Astrocyte (in vitro differentiated cells and primary cell): Measurements from ENCODE around the gene PITPNM3. TPM values are rescaled to one million over a fixed set of nuclear protein-coding genes. Genes with fewer than 3 reads are reported as not detected.

Experiments used
- DNase-seq: peaks from one replicate; pipeline ENCODE4 v3.0.0-alpha.2; 2010; ENCODE audit warnings: low read depth
- FAIRE-seq: peaks from 2 replicates; lab custom pipeline; 2011; peaks lifted over from hg19 to GRCh38; lab: Jason Lieb, UNC
- H2AFZ ChIP-seq: 2 replicates; pipeline ENCODE4 v1.6.0; 2012; ENCODE audit warnings: low read depth, low read length, inconsistent platforms
- H3K27ac ChIP-seq: 2 replicates; pipeline ENCODE4 v1.5.1; 2011; ENCODE audit warnings: low read depth, low read length, inconsistent platforms
- H3K27me3 ChIP-seq: 2 replicates; pipeline ENCODE4 v1.6.0; 2011; ENCODE audit warnings: low read length, inconsistent platforms; ENCODE audit not compliant: insufficient read depth
- H3K36me3 ChIP-seq: 2 replicates; pipeline ENCODE4 v1.5.1; 2011; ENCODE audit warnings: low read length, inconsistent platforms; ENCODE audit not compliant: insufficient read depth
- H3K4me1 ChIP-seq: 2 replicates; pipeline ENCODE4 v1.5.1; 2011; ENCODE audit warnings: low read length, inconsistent platforms; ENCODE audit not compliant: insufficient read depth
- H3K4me2 ChIP-seq: 2 replicates; pipeline ENCODE4 v1.6.0; 2012; ENCODE audit warnings: low read length, inconsistent platforms
- H3K4me3 ChIP-seq: 2 replicates; pipeline ENCODE4 v1.5.1; 2011; ENCODE audit warnings: low read depth, mild to moderate bottlenecking, low read length, inconsistent platforms; ENCODE audit not compliant: insufficient read depth
- H3K79me2 ChIP-seq: 2 replicates; pipeline ENCODE4 v1.6.0; 2012; ENCODE audit warnings: mild to moderate bottlenecking, low read length, inconsistent platforms; ENCODE audit not compliant: insufficient read depth
- H3K9ac ChIP-seq: 2 replicates; pipeline ENCODE4 v1.6.0; 2012; ENCODE audit warnings: mild to moderate bottlenecking, low read length, inconsistent platforms
- H3K9me3 ChIP-seq: 2 replicates; pipeline ENCODE4 v1.5.1; 2012; ENCODE audit warnings: low read depth, mild to moderate bottlenecking, low read length, inconsistent platforms; ENCODE audit not compliant: insufficient read depth
- H4K20me1 ChIP-seq: 2 replicates; pipeline ENCODE4 v1.6.0; 2012; ENCODE audit warnings: low read length, inconsistent platforms; ENCODE audit not compliant: insufficient read depth
- H3K27ac Mint-ChIP-seq: one replicate; pipeline ENCODE4 v1.8.0; 2021; ENCODE audit warnings: mild to moderate bottlenecking, mixed read lengths; ENCODE audit not compliant: unreplicated experiment
- H3K27me3 Mint-ChIP-seq: one replicate; pipeline ENCODE4 v1.8.0; 2021; ENCODE audit warnings: low read depth, mixed read lengths; ENCODE audit not compliant: unreplicated experiment
- H3K36me3 Mint-ChIP-seq: one replicate; pipeline ENCODE4 v1.8.0; 2021; ENCODE audit warnings: low read depth, mixed read lengths; ENCODE audit not compliant: unreplicated experiment
- H3K4me1 Mint-ChIP-seq: one replicate; pipeline ENCODE4 v1.8.0; 2021; ENCODE audit warnings: low read depth, mixed read lengths; ENCODE audit not compliant: unreplicated experiment
- H3K4me3 Mint-ChIP-seq: one replicate; pipeline ENCODE4 v1.8.0; 2021; ENCODE audit warnings: mild to moderate bottlenecking, moderate library complexity, mixed read lengths; ENCODE audit not compliant: unreplicated experiment
- H3K9me3 Mint-ChIP-seq: one replicate; pipeline ENCODE4 v1.8.0; 2021; ENCODE audit warnings: mild to moderate bottlenecking, mixed read lengths; ENCODE audit not compliant: unreplicated experiment
- CTCF ChIP-seq: IDR thresholded peaks from 2 replicates; pipeline ENCODE4 v1.5.1; 2011; ENCODE audit warnings: low read depth, mild to moderate bottlenecking, inconsistent platforms, low read length, moderate library complexity; ENCODE audit not compliant: insufficient read depth
- EZH2 ChIP-seq: IDR thresholded peaks from 2 replicates; pipeline ENCODE4 v1.6.1; 2012; ENCODE audit warnings: mild to moderate bottlenecking, low read length, inconsistent platforms; ENCODE audit not compliant: insufficient read depth
- total RNA-seq: library from RNA; stranded (reverse); gene quantifications from 2 replicates; pipeline ENCODE4 v1.2.1, GENCODE V29; 2021

The PITPNM3 gene
- total RNA-seq, 1 donor from 2014 or later = 1.3 TPM

- Mint-ChIP-seq H3K4me1 (peaks cover 4% of the 10 kb centered on the region), H3K9me3 (peaks cover 12% of the 10 kb centered on the region), H3K27me3 (peaks cover 45% of the 10 kb centered on the region), H3K4me3 (no peak overlapping the region), H3K27ac (no peak overlapping the region), H3K36me3 (peaks cover 10% of the 10 kb centered on the region)
- Histone ChIP-seq H3K9me3 (no peaks in the 10 kb centered on the region), H3K36me3 (no peaks in the 10 kb centered on the region), H2AFZ (no peak overlapping the region), H3K27ac (no peak overlapping the region), H3K79me2 (no peaks in the 10 kb centered on the region), H3K9ac (no peak overlapping the region), H4K20me1 (no peaks in the 10 kb centered on the region), H3K4me2 (no peak overlapping the region), H3K4me3 (no peak overlapping the region), H3K4me1 (no peaks in the 10 kb centered on the region), H3K27me3 (no peaks in the 10 kb centered on the region)
- FAIRE-seq = no peak
- no peak for TF ChIP-seq EZH2
- no peak for TF ChIP-seq CTCF
- DNase-seq = no peak
These were observed 91.0 kb downstream of the PITPNM3 start for GRCh38 chr17:6465206-6466003.

- no peak overlapping the region for H2AFZ ChIP-seq
- H4K20me1 ChIP-seq = no peaks in the 10 kb centered on the region
- FAIRE-seq = no peak
- Mint-ChIP-seq H3K4me1 (peaks cover 4% of the 10 kb centered on the region), H3K4me3 (no peak overlapping the region), H3K9me3 (peaks cover 11% of the 10 kb centered on the region), H3K27ac (peak overlapping the region; percentile 71), H3K27me3 (peaks cover 39% of the 10 kb centered on the region), H3K36me3 (peaks cover 10% of the 10 kb centered on the region)
- H3K4me1 ChIP-seq = no peaks in the 10 kb centered on the region
- no peak overlapping the region for H3K9ac ChIP-seq
- DNase-seq = no peak
- H3K4me2 ChIP-seq = no peak overlapping the region
- TF ChIP-seq EZH2 (no peak), CTCF (no peak)
- H3K27ac ChIP-seq = no peak overlapping the region
- H3K36me3 ChIP-seq = no peaks in the 10 kb centered on the region
- no peak overlapping the region for H3K4me3 ChIP-seq
- no peaks in the 10 kb centered on the region for H3K79me2 ChIP-seq
- H3K9me3 ChIP-seq = no peaks in the 10 kb centered on the region
- no peaks in the 10 kb centered on the region for H3K27me3 ChIP-seq
These were observed 91.8 kb downstream of the PITPNM3 start for GRCh38 chr17:6464446-6465041.
